GM04503 (cell line): ENCODE measurements around the gene STX12.
A peak's percentile ranks its signal among the peaks of the same experiment; 100 is the strongest.
"Not testable (repeated sequence)": the region's sequence is repeated elsewhere in the genome, so short reads cannot be mapped to it uniquely, and the experiment has no call there.

ENCODE experiments used
- DNase-seq: peaks from one replicate; pipeline ENCODE4 v3.0.0-alpha.2; 2012; ENCODE audit warnings: low read depth

STX12 gene

DNA sequence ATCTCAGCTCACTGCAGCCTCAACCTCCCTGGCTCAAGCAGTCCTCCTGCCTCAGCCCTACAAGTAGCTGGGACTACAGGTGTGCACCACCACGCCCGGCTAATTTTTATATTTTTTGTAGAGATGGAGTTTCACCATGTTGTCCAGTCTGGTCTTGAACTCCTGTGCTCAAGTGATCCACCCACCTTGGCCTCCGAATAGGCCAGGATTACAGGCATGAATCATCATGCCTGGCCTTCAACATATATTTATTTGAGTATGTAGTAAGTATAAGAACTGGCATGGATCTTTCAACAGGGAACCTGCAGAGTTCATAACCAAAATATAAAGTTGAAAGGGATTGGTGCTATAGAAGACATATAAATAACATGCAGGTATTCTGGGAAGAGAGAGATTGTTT is 2.3 kb downstream of the STX12 start:
- not testable (repeated sequence) for DNase-seq

- not testable (repeated sequence) for DNase-seq
These were observed 3.3 kb downstream of the STX12 start for GRCh38 chr1:27776276-27776675.

GRCh38 chr1:27778056-27778455 is 5.0 kb downstream of the STX12 start:
- DNase-seq: no peak

- DNase-seq: no peak
These were observed 6.1 kb downstream of the STX12 start for GRCh38 chr1:27779122-27779521.

GRCh38 chr1:27782950-27783349 is 9.9 kb downstream of the STX12 start:
- DNase-seq: no peak

DNA sequence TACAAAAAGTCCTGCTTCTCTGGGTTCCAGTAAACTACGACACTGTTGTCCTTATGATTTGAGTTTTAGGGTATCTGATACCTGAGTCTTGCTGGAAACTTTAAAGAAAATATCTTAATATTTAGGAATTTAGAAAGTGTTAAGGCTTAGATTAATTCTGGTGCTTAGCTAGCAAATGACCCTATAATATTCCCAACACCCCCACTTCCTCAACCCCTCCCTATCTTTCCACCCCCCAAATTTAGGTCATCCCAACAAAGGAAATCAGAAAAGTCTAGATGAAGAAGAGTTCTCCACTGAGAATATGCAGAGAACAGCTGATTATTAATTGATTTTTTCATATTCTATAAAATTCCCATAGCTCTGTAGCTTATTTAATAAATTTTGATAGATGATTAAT is 11.7 kb downstream of the STX12 start:
- no peak for DNase-seq

- DNase-seq: peak; percentile 17
These were observed 12.9 kb downstream of the STX12 start for GRCh38 chr1:27785781-27786455.

GRCh38 chr1:27787895-27788294 is 14.9 kb downstream of the STX12 start:
- DNase-seq: peak; percentile 5

- DNase-seq: peak; percentile 7
These were observed 16.6 kb downstream of the STX12 start for GRCh38 chr1:27789540-27790041.

DNA sequence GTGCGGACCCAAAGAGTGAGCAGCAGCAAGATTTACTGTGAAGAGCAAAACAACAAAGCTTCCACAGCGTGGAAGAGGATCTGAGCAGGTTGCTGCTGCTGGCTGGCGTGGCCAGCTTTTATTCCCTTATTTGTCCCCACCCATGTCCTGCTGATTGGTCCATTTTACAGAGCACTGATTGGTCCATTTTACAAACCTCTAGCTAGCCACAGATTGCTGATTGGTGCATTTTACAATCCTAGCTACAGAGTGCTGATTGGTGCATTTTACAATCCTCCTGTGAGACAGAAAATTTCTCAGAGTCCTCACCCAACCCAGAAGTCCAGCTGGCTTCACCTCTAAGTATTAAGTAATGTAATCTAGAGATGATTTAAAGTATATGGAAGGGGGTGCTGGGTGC is 17.3 kb downstream of the STX12 start:
- not testable (repeated sequence) for DNase-seq

DNA sequence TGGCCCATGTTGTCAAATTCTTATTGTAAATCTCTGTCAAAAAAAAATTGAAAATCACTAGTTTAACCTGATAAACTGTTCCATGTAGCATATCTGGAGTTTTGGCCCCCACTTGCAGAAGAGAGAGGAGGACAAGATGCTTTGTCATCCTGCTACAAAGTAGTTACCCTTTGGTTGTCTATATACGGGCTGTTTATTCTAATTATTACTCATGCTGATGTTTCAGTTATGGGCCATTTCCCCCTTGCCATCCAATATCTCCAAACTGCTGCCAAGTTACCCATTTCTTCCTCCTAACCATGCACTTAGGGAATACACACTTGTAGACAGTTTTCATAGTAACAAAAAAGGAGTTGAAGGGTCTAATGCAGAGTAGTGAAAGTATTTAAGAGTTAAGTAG is 22.6 kb downstream of the STX12 start:
- no peak for DNase-seq

DNA sequence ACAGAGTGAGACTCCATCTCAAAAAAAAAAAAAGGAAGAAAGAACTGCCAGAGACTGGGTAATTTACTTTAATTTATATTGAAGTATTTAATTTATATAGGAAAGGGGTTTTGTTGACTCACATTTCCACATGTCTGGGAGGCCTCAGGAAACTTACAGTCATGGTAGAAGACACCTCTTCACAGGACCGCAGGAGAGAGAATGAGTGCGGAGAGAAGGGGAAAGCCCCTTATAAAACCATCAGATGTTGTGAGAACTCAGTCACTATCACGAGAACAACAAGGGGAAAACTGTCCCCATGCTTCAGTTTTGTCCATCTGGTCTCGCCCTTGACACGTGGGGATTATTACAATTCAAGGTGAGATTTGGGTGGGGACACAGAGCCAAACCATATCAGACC is 31.8 kb downstream of the STX12 start:
- DNase-seq: no peak

DNA sequence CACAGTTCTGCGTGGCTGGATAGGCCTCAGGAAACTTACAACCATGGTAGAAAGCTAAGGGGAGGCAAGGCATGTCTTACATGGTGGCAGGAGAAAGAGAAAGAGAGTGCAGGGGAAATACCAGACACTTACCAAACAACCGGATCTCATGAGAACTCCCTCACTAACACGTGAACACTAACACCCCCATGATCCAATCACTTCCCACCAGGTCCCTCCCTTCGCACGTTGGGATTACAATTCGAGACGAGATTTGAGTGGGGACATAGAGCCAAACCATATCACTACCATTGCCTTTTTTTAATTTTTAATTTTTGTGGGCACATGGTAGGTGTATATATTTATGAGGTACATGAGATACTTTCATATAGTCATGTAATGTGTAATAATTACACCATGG is 33.7 kb downstream of the STX12 start:
- DNase-seq: no peak

GRCh38 chr1:27807385-27807784 is 34.4 kb downstream of the STX12 start:
- no peak for DNase-seq

DNA sequence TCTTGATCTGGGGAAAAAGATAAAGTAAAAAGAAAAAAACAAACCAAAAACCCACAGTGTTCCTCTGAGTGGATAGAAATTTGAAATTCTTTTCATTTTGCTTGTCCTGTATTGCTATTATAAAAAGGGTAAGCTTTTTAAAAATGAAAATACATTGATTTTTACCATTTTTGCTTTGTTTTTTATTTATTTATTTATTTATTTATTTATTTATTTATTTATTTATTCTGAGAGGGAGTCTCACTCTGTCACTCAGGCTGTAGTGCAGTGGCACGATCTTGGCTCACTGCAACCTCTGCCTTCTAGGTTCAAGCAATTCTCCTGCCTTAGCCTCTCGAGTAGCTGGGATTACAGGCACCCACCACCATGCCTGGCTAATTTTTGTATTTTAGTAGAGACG is 35.1 kb downstream of the STX12 start:
- not testable (repeated sequence) for DNase-seq

- no peak for DNase-seq
These were observed 36.9 kb downstream of the STX12 start for GRCh38 chr1:27809883-27810282.

- no peak for DNase-seq
These were observed 38.9 kb downstream of the STX12 start for GRCh38 chr1:27811741-27812500.

GRCh38 chr1:27816921-27817630 is 44.1 kb downstream of the STX12 start:
- peak; percentile 92 for DNase-seq

DNA sequence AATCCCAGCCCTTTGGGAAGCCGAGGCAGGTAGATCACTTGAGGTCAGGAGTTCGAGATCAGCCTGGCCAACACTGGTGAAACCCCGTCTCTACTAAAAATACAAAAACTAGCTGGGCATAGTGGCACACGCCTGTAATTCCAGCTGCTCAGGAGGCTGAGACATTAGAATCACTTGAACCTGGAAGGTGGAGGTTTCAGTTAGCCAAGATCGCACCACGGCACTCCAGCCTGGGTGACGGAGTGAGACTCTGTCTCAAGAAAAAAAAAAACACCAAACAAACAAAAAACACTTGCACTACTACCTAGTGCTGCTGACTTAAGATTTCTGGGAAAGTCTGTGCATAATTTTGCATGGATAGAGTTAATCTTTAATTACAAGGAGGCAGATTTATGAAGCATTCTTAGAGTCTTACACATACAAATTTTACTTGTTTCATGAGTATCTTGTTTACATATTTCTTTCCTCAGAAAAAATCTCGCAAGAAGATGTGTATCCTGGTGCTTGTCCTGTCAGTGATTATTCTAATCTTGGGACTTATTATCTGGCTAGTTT is 48.8 kb downstream of the STX12 start:
- peak; percentile 31 for DNase-seq

- no peak for DNase-seq
These were observed 50.8 kb downstream of the STX12 start for GRCh38 chr1:27823784-27824183.

DNA sequence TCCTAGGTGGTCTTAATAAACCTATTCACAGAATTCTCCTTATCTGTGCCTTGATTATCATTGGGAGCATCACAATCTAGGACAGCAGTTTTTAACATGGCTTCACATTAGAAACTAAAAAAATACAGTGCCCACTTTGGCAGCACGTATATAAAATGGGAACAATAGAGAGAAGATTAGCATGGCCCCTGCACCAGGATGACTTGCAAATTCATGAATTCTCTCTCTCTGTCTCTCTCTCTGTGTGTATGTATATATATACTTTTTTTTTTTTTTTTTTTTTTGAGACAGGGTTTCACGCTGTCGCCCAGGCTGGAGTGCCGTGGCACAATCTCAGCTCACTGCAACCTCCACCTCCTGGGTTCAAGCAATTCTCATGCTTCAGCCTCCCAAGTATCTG is 51.4 kb downstream of the STX12 start:
- no peak for DNase-seq

DNA sequence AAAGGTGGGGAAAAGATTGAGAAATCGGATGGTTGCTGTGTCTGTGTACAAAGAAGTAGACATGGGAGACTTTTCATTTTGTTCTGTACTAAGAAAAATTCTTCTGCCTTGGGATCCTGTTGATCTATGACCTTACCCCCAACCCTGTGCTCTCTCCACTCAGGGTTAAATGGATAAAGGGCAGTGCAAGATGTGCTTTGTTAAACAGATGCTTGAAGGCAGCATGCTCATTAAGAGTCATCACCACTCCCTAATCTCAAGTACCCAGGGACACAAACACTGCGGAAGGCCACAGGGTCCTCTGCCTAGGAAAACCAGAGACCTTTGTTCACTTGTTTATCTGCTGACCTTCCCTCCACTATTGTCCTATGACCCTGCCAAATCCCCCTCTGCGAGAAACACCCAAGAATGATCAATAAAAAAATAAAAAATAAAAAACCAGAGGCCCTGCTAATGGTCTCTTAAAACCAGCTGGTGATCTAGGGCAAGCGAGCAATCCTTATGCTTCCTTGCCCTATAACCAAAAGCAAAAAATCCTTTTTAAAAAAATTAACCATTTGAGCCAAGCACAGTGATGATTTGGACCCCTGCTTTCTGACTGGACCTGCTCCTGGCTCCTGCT is 56.4 kb downstream of the STX12 start:
- not testable (repeated sequence) for DNase-seq
